Tibial nerve (tissue), 4 donors: ENCODE data around the gene TMOD4. TPM values are rescaled to one million over a fixed set of nuclear protein-coding genes. Genes with fewer than 3 reads are reported as not detected.

Source experiments
- DNase-seq, 2 donors: peaks; one replicate each; pipeline ENCODE4 v3.0.0-alpha.2; 2019; ENCODE audit warnings: low spot score in 2 of 2
- H3K27ac ChIP-seq, 4 donors: fragments of 200-600 bp; sonication (generic) in 3 of 4; one replicate each; pipeline ENCODE4 v1.5.1; 2017 to 2019; ENCODE audit warnings: mild to moderate bottlenecking in 1 of 4
- H3K27me3 ChIP-seq, 2 donors: fragments of 200-600 bp; sonication (generic) in 1 of 2; one replicate each; pipeline versions ENCODE4 v1.5.1 to v1.6.0; 2017 to 2019
- H3K36me3 ChIP-seq, 3 donors: fragments of 200-600 bp; sonication (generic); one replicate each; pipeline ENCODE4 v1.5.1; 2018 to 2019
- H3K4me1 ChIP-seq, 4 donors: fragments of 200-600 bp; sonication (generic) in 3 of 4; one replicate each; pipeline ENCODE4 v1.5.1; 2017 to 2019
- H3K4me3 ChIP-seq, 4 donors: fragments of 200-600 bp; sonication (generic) in 3 of 4; one replicate each; pipeline ENCODE4 v1.5.1; 2017 to 2019; ENCODE audit warnings: mild to moderate bottlenecking in 1 of 4, moderate library complexity in 1 of 4
- H3K9me3 ChIP-seq, 4 donors: fragments of 200-600 bp; sonication (generic) in 3 of 4; one replicate each; pipeline ENCODE4 v1.5.1; 2017 to 2019
- CTCF ChIP-seq, 5 experiments: fragments of 200-600 bp in 3 of 5; fragments of 450-650 bp in 2 of 5; sonication (generic) in 3 of 5; IDR thresholded peaks; one replicate each; pipeline ENCODE4 v1.5.1; 2016 to 2019; ENCODE audit warnings: antibody characterized with exemption in 5 of 5, mild to moderate bottlenecking in 3 of 5, moderate library complexity in 2 of 5
- EP300 ChIP-seq, 2 donors: sonication (generic); formaldehyde crosslinking; IDR thresholded peaks; one replicate each; pipeline ENCODE4 v1.6.1; 2017; ENCODE audit warnings: antibody characterized with exemption in 2 of 2, mild to moderate bottlenecking in 1 of 2
- POLR2A ChIP-seq, 2 donors: fragments of 450-650 bp; IDR thresholded peaks; one replicate each; pipeline ENCODE4 v1.6.1; 2017; ENCODE audit warnings: antibody characterized with exemption in 2 of 2, mild to moderate bottlenecking in 2 of 2, moderate library complexity in 2 of 2
- WGBS, 2 donors: methylation state at CpG; one replicate each; pipeline ENCODE4 v1.1.5; 2018; 5-methylcytosine and 5-hydroxymethylcytosine counted together
- total RNA-seq, 4 donors: library from RNA; depleted of rRNA; stranded (reverse); fragments of >200 nt; gene quantifications; one replicate each; pipeline ENCODE4 v1.1.0, GENCODE V29; 2016

TMOD4 gene
- total RNA-seq, 4 donors from 2014 or later: 1.1 to 4.8 TPM; not detected in 2

- 41 to 47% methylated on average over 6 of the region's 6 CpGs for WGBS, 2 donors
- Histone ChIP-seq H3K27me3 (no peaks in the 10 kb centered on the region), H3K4me3 (no peak overlapping the region), H3K27ac (no peak overlapping the region), H3K4me1 (peaks cover 0 to 5% (median 0%) of the 10 kb centered on the region in 4 donors), H3K36me3 (peaks cover 0 to 100% (median 17%) of the 10 kb centered on the region in 3 donors), H3K9me3 (no peaks in the 10 kb centered on the region)
- no peak for DNase-seq
- TF ChIP-seq POLR2A (IDR thresholded peaks at IDR 0.05) (no peak), CTCF (IDR thresholded peaks at IDR 0.05) (no peak), EP300 (IDR thresholded peaks at IDR 0.05) (no peak)
These were observed 590 bp downstream of the TMOD4 start for GRCh38 chr1:151175041-151175741.

- TF ChIP-seq POLR2A (IDR thresholded peaks at IDR 0.05): no peak
- TF ChIP-seq EP300 (IDR thresholded peaks at IDR 0.05): no peak
- H3K4me3 ChIP-seq: no peak overlapping the region
- H3K4me1 ChIP-seq: peaks cover 5 to 18% (median 10%) of the 10 kb centered on the region in 4 donors
- no peaks in the 10 kb centered on the region for H3K27me3 ChIP-seq
- peaks cover 0 to 92% (median 4%) of the 10 kb centered on the region in 3 donors for H3K36me3 ChIP-seq
- DNase-seq: no peak
- H3K27ac ChIP-seq: no peak overlapping the region
- no peaks in the 10 kb centered on the region for H3K9me3 ChIP-seq
- WGBS, 2 donors: 79 to 88% methylated on average over 5 of the region's 5 CpGs
These were observed 4.6 kb downstream of the TMOD4 start for GRCh38 chr1:151171190-151171589.

- H3K9me3 ChIP-seq: no peaks in the 10 kb centered on the region
- peaks cover 0 to 52% (median 0%) of the 10 kb centered on the region in 3 donors for H3K36me3 ChIP-seq
- no peak overlapping the region for H3K27ac ChIP-seq
- peak overlapping the region in 1 of 4 donors; percentile 79 for H3K4me3 ChIP-seq
- WGBS, 2 donors: 80 to 92% methylated on average over 6 of the region's 6 CpGs
- H3K27me3 ChIP-seq: no peaks in the 10 kb centered on the region
- no peak for TF ChIP-seq POLR2A (IDR thresholded peaks at IDR 0.05)
- no peak for TF ChIP-seq EP300 (IDR thresholded peaks at IDR 0.05)
- TF ChIP-seq CTCF (IDR thresholded peaks at IDR 0.05): no peak
- DNase-seq: no peak
- H3K4me1 ChIP-seq: peaks cover 5 to 43% (median 18%) of the 10 kb centered on the region in 4 donors
These were observed 8.7 kb downstream of the TMOD4 start for GRCh38 chr1:151167116-151167515.

- no peaks in the 10 kb centered on the region for H3K27me3 ChIP-seq
- H3K27ac ChIP-seq: peak overlapping the region; percentile 70 to 95 (median 78)
- peak overlapping the region; percentile 72 to 88 (median 76) for H3K4me3 ChIP-seq
- TF ChIP-seq CTCF (IDR thresholded peaks at IDR 0.05) (no peak), EP300 (IDR thresholded peaks at IDR 0.05) (no peak), POLR2A (IDR thresholded peaks at IDR 0.05) (no peak)
- no peak for DNase-seq
- peaks cover 0 to 52% (median 0%) of the 10 kb centered on the region in 3 donors for H3K36me3 ChIP-seq
- no peaks in the 10 kb centered on the region for H3K9me3 ChIP-seq
- H3K4me1 ChIP-seq: peaks cover 5 to 43% (median 18%) of the 10 kb centered on the region in 4 donors
- 3 to 4% methylated on average over 15 of the region's 15 CpGs for WGBS, 2 donors
These were observed 9.2 kb downstream of the TMOD4 start for GRCh38 chr1:151166505-151166956.

- H3K9me3 ChIP-seq: no peaks in the 10 kb centered on the region
- peak; percentile 91 to 98 for DNase-seq
- no peaks in the 10 kb centered on the region for H3K27me3 ChIP-seq
- peak within 1 kb of the TSS; percentile 72 to 88 (median 76) for H3K4me3 ChIP-seq
- TF ChIP-seq EP300 (IDR thresholded peaks at IDR 0.05) (peak; percentile 96 to 99), POLR2A (IDR thresholded peaks at IDR 0.05) (no peak), CTCF (IDR thresholded peaks at IDR 0.05) (peak in 2 of 5 experiments; percentile 74 to 78)
- H3K36me3 ChIP-seq: peaks cover 0 to 52% (median 0%) of the 10 kb centered on the region in 3 donors
- 1% methylated on average over 38 of the region's 38 CpGs for WGBS, 2 donors
- H3K27ac ChIP-seq: peak within 1 kb of the TSS; percentile 77 to 95 (median 88)
- peaks cover 5 to 43% (median 18%) of the 10 kb centered on the region in 4 donors for H3K4me1 ChIP-seq
These were observed 9.9 kb downstream of the TMOD4 start, which contains the start of the genes LYSMD1 and SCNM1 for GRCh38 chr1:151165738-151166504. TSS of gene LYSMD1 (minus strand) at chr1:151165902. CDS start at chr1:151165258, 644 bp downstream. TSS of gene SCNM1 (plus strand) at chr1:151166144. CDS start at chr1:151166153, 9 bp downstream.
